Peyer's patch (tissue), 4 donors: ENCODE data around the gene CLASP1.

Source experiments
- CTCF ChIP-seq, 6 experiments: fragments of 450-650 bp in 4 of 6; fragments of 200-600 bp in 2 of 6; sonication (generic) in 1 of 6; IDR thresholded peaks; one replicate each; pipeline ENCODE4 v1.5.1; 2017 to 2019; ENCODE audit warnings: antibody characterized with exemption in 6 of 6, mild to moderate bottlenecking in 3 of 6, moderate library complexity in 1 of 6
- POLR2A ChIP-seq, 2 donors: fragments of 450-650 bp; IDR thresholded peaks; one replicate each; pipeline ENCODE4 v1.5.1; 2017; ENCODE audit warnings: antibody characterized with exemption in 2 of 2, mild to moderate bottlenecking in 2 of 2, moderate library complexity in 2 of 2

GRCh38 chr2:121694398-121695170 lies 45.3 kb upstream of the CLASP1 start:
- TF ChIP-seq POLR2A (IDR thresholded peaks at IDR 0.05) (no peak), CTCF (IDR thresholded peaks at IDR 0.05) (no peak)
